ENCODE measurements around the gene ARMC5. TPM values are rescaled to one million over a fixed set of nuclear protein-coding genes. Genes with fewer than 3 reads are reported as not detected.

Gene ARMC5
- total and polyA plus RNA-seq, 10 of the 15 experiments (the other 5 are each of a cell fraction or from before 2014, with no cell fraction given), result 0.06 to 13.2 (median 5.6) TPM

- TF ChIP-seq FOXK2 (IDR thresholded peaks at IDR 0.05) (no peak), STAT3 (IDR thresholded peaks at IDR 0.05; ENCODE audit: low read depth, low read length) (no peak), ZNF217 (IDR thresholded peaks at IDR 0.05) (no peak), CTCF (IDR thresholded peaks at IDR 0.05 in 2 of 3, conservative IDR thresholded peaks at IDR 0.05 in 1 of 3; ENCODE audit: control insufficient read depth in 2 of 3, extremely low read depth in 1 of 3, insufficient read depth in 1 of 3, low read depth in 3 of 3, low read length in 3 of 3) (no peak), POLR2AphosphoS2 (IDR thresholded peaks at IDR 0.05; ENCODE audit: low read depth, low read length) (no peak), MTA2 (IDR thresholded peaks at IDR 0.05; ENCODE audit: low read depth) (no peak), SUZ12 (IDR thresholded peaks at IDR 0.05; ENCODE audit: unreplicated experiment) (no peak), MEF2A (IDR thresholded peaks at IDR 0.05; ENCODE audit: insufficient read depth, low read depth, low read length) (no peak), MYC (IDR thresholded peaks at IDR 0.05; ENCODE audit: insufficient read depth, insufficient read length, insufficient replicate concordance, low read length, severe bottlenecking) (no peak), ESRRA (IDR thresholded peaks at IDR 0.05; ENCODE audit: low read length) (no peak), ELK1 (IDR thresholded peaks at IDR 0.05; ENCODE audit: low read depth, low read length) (no peak), GATAD2B (conservative IDR thresholded peaks at IDR 0.05; ENCODE audit: low read depth) (no peak), NFYB (IDR thresholded peaks at IDR 0.05; ENCODE audit: insufficient read depth, low read depth, low read length) (no peak)
- TF ChIP-seq, protein P1, sequence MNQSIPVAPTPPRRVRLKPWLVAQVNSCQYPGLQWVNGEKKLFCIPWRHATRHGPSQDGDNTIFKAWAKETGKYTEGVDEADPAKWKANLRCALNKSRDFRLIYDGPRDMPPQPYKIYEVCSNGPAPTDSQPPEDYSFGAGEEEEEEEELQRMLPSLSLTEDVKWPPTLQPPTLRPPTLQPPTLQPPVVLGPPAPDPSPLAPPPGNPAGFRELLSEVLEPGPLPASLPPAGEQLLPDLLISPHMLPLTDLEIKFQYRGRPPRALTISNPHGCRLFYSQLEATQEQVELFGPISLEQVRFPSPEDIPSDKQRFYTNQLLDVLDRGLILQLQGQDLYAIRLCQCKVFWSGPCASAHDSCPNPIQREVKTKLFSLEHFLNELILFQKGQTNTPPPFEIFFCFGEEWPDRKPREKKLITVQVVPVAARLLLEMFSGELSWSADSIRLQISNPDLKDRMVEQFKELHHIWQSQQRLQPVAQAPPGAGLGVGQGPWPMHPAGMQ (IDR thresholded peaks at IDR 0.05; ENCODE audit: borderline replicate concordance), result no peak
Observed at GRCh38 chr16:31428279-31428597, 31.1 kb upstream of the ARMC5 start, which contains the start of gene COX6A2 (continued).

Measured in GM12878 (cell line).